Renal cortical epithelial cell (primary cell): ENCODE results near the gene SLC12A5. TPM values are rescaled to one million over a fixed set of nuclear protein-coding genes. Genes with fewer than 3 reads are reported as not detected.

Source experiments
- DNase-seq: peaks from one replicate; pipeline ENCODE4 v3.0.0-alpha.2; 2011; ENCODE audit warnings: low read depth
- total RNA-seq: library from RNA; depleted of rRNA; stranded (reverse); fragments of >200 nt; gene quantifications from 2 replicates; pipeline ENCODE4 v1.2.3, GENCODE V29; 2014

Gene SLC12A5
- total RNA-seq, 1 donor from 2014 or later, result 0.55 TPM

GRCh38 chr20:46006022-46006705 is 22.9 kb upstream of the SLC12A5 start:
- DNase-seq, result no peak

GRCh38 chr20:46006964-46007363 is 22.1 kb upstream of the SLC12A5 start:
- no peak for DNase-seq

DNA sequence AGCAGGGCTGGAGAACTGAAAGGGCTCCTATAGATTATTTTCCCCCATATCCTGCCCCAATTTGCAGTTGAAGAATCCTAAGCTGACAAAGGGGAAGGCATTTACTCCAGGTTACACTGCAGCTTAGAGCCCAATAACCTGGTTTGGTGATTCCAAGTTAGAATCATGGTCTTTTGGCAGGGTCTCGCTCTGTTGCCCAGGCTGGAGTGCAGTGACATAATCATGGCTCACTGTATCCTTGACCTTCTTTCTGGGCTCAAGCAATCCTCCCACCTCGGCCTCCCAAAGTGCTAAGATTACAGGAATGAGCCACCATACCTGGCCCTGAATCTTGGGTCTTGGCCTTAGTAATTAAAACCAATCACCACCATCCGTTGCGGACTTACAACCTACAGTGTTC is 21.3 kb upstream of the SLC12A5 start:
- no peak for DNase-seq

DNA sequence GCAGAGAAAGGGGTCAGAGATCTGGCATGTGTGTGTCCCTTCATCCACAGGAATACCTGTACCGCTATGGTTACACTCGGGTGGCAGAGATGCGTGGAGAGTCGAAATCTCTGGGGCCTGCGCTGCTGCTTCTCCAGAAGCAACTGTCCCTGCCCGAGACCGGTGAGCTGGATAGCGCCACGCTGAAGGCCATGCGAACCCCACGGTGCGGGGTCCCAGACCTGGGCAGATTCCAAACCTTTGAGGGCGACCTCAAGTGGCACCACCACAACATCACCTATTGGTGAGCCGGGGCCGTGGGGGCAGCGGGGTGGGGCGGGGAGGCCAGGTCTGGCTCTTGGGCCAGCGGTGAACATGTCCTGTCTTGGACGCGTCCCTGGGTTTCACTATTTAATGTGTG is 19.2 kb upstream of the SLC12A5 start:
- DNase-seq, result no peak

- DNase-seq, result no peak
Observed at GRCh38 chr20:46010491-46011391, 18.3 kb upstream of the SLC12A5 start.

- peak; percentile 44 for DNase-seq
Observed at GRCh38 chr20:46011631-46012482, 17.2 kb upstream of the SLC12A5 start.

GRCh38 chr20:46012921-46013320 is 16.1 kb upstream of the SLC12A5 start:
- no peak for DNase-seq

GRCh38 chr20:46013322-46013828 is 15.6 kb upstream of the SLC12A5 start:
- DNase-seq, result no peak

DNA sequence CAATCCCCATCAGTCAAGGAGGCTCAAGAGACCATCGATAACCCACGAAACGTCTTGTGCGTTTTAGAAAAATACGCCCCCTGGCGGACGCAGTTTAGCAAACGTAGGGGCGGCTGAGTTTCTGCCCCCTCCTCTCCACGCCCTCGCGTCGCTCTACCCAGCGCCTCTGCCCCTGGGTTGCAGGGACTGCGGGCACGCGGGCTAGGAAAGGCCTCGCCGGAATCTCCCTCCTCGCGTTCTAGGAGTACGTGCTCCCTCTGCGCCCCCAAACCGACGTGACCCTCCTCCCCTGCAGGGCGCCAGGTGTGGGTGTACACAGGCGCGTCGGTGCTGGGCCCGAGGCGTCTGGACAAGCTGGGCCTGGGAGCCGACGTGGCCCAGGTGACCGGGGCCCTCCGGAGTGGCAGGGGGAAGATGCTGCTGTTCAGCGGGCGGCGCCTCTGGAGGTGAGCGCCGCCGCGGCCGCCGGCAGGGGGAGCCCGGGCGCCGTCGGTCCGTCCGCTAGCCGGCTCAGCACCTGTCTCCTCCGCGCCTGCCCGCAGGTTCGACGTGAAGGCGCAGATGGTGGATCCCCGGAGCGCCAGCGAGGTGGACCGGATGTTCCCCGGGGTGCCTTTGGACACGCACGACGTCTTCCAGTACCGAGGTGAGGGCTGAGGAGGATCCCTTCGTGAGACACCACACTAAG is 15.0 kb upstream of the SLC12A5 start:
- DNase-seq, result peak; percentile 21

GRCh38 chr20:46014517-46015396 is 14.3 kb upstream of the SLC12A5 start:
- DNase-seq, result no peak

GRCh38 chr20:46017272-46017671 is 11.7 kb upstream of the SLC12A5 start:
- no peak for DNase-seq

DNA sequence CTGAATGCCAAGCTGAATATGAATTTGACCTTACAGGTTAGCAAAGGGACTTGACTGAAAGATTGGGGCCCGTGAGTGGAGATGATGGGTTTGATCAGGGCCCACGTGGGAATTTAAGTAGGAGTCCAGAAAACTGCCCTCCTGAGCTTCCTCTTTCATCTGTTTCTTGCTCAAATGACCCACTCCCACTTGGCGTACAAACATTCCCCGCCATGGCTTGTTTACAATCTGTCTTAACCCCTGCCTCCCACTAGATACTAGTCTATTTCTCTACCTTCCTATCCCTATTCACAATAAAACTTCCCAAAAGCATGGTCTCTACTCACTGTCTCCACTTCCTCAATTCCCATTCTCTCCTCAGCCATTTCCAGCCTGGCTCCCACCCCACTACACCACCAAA is 10.9 kb upstream of the SLC12A5 start:
- DNase-seq, result no peak

- no peak for DNase-seq
Observed at GRCh38 chr20:46018611-46019010, 10.4 kb upstream of the SLC12A5 start.

DNA sequence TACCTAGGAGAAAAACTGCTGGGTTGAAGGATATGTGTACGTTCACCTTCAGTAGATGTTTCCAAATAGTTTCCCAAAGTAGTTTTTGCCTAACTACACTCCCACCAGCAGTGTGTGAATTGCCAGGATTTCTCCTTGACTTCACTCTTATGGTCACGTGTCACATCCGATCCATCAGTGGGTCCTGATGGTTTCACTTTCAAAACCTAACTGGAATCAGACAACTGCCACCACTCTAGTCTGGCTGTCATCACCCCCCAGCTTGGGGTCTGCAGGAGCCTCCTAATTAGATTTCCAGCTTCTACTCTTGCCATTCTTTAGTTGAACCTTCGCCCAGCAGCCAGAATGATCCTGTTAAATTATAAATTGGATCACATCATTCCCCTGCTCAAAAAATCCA is 8.5 kb upstream of the SLC12A5 start:
- no peak for DNase-seq

GRCh38 chr20:46021361-46022359 is 7.4 kb upstream of the SLC12A5 start:
- DNase-seq, result no peak

DNA sequence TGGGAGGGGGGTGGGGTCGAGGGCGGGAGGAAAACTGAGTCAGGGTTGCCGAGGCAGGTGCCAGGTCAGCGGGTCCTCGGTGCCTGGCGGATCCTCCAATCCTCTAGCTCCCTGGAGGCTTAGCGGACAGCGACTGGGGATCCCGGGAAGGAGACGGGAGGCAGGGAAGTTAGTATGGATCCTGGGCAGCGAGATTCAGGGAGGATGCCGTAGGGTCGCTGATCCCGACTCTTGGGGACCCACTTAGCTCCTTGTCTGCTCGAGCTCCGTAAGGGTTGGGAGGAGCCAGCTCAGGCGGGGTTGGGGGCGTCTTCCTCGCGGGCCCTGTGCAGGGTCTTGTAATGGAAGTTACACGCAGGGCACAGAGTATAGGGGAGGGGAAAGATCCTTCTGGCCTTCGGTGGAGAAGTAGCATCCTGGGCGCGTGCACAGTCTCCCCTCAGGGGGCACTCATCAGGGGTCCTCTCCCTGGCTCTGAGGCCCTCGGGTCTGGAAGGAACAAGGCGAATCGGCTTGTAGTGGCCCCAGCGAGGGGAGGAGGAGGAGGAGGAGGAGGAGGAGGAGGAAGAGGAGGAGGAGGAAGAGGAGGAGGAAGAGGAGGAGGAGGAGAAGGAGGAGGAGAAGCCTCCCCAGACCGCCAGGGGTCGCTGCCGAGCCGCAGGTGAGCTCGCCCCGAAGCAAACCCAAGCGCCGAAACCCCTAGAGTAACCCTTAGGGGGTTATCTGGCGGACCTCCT is 6.4 kb upstream of the SLC12A5 start:
- DNase-seq, result no peak

DNA sequence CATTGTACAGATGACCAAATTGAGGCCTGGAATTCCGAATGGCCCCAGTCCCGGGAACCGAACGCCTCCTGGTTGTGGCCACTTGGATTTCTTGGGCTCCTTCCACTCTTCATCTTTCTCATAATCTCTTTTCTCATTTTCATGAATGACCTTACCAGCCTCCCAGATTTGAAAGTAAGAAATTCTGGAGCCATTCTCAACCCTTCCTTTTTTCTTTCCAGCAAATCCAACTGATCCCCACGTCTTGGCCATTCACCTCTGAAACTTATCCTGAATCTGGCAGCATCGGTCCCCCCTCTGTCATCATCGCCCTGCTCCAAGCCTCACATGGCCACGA is 5.9 kb upstream of the SLC12A5 start:
- no peak for DNase-seq

GRCh38 chr20:46023999-46024398 is 5.0 kb upstream of the SLC12A5 start:
- no peak for DNase-seq

- DNase-seq, result no peak
Observed at GRCh38 chr20:46025376-46025783, 3.6 kb upstream of the SLC12A5 start.
